GM15510 (cell line): ENCODE data around the gene SMAD7.

Experiments
- POLR2A ChIP-seq: IDR thresholded peaks from 3 replicates; pipeline ENCODE4 v1.6.1; 2011; ENCODE audit warnings: borderline replicate concordance; ENCODE audit not compliant: insufficient read length; ENCODE audit errors: extremely low read depth

SMAD7 gene

DNA sequence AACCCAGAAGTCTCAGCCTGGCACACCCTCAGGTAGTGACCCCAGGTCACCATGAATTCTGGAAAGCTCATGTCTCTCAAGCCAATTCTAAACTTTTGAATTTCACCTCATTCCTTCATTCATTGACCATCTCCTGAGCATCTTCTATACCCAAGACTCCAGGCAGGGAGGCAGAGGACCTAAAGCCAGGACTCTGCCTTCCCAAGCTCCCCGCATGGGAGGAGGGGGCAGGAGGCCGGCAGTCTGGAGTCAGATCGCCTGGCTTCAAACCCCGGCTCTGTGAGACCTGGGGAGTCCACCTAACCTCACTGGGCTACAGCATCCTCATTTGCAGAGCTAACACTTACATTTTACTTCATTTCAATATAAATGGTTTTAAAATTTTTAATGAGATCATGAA lies 59.0 kb downstream of the SMAD7 start:
- no peak for TF ChIP-seq POLR2A

DNA sequence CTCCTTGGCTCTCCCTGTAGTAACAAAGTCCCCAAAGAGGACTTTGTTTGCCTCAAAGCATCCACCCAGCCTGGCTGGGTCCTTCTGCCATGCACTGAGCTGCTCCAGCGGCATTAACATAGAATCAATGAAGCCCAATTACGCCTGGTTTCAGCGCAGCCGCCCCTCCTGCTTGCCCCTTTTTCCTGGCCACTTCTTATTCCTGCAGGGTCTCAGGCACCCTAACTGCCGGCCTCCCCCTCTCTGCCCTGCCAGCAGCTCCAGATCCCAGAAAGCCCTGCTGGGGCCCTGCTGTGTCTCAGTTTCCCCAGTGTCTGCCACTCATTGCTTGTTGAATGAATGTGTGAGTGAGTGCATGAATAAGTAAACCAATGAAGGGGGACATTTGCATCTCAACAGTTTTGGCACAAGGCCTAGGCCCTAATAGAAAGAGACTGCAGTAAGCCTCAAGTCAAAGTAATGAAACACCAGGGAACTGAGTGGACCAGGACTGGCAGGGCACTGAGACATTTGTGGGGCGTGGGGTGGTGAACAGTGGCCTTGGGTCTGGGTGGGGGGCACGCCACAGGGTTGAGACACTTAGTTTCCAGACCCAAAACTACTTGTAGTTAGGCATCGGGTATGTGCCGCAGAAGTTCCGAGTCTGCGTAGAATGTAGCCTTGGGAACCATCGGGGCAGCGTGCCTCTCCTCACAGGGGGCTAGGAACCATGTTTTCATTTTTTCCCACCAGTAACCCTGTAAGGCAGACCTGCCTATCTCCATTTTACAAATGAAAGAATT lies 60.6 kb downstream of the SMAD7 start:
- no peak for TF ChIP-seq POLR2A

DNA sequence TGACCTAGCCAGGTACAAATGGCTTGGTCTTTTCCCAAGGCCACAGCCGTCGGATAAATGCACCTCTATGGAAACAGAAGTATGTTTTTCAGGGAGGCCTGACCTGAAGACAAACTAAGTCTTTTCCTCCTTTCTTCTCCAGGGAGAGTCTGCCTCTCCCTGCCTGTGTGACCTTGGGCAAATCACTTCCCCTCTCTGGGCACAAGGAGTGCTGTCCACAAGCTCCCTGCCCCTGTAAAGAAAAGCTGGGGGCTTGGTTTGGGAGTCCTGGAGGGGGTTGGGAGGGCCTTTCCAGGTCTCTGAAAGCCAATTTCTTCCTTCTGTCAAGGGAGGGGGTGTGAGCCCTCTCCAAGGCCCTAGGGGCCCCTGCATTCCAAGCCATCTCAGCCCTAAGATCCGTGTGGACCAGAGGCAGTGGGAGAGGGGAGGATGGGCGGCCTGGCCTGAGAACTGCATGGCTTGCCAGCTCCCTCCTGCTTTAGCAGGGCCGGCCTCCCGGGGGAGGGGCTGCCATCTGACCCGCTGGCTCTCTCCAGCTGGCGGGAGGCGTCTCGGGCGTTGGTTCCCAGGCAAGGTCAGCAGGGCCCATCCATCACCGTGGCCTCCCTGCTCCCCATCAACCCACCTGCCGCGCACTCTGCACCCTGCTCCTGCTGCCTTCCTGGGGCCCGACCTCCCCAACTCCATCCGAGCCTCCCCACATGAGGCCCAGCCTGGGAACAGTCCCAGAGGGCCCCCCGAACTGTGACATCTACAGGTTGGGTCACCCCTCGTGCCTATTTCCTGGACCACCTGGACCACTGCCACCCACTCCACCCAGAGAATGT lies 61.4 kb downstream of the SMAD7 start:
- TF ChIP-seq POLR2A = no peak

GRCh38 chr18:48888773-48889080 lies 62.0 kb downstream of the SMAD7 start:
- TF ChIP-seq POLR2A = no peak

DNA sequence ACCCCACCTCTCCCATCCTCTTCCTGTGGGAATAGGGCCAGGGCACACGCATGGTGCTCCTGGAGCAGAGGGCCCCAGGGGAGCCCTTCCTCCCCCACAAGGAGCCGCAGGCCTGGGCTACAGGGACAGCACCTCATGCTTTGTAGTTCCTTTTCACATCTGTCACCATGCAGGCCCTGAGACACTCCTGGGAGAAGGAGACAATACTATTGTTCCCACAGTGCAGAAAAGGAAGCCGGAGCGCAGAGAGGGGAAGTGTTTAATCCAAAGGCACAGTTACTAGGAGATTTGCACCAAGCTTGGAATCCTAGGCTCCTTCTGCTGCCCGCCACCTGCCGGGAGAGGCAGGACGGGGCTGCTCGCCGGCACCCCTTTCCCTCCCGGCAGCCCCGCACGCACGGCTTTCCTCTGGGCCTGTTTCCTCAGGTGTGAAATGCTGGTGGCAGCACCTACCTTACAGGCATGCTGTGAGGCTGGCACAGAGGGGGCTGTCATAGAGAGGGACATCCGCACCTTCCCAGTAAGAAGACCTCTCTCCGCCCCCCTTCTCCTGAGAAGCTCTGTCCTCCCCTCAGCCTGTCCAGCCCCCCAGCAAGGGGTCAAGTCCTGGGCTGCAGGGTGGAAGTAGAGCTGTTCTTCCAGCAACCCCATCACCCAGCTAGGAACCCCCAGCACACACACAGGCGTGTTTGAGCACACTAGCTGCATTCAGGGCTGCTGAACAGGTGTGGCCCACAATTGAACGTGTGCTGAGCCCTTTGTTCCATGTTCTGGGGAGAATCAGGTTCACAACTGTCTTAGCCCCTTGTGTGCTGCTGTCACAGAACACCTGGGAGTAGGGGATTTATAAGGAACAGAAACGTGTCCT lies 62.6 kb downstream of the SMAD7 start:
- TF ChIP-seq POLR2A = no peak

GRCh38 chr18:48887294-48887904 lies 63.4 kb downstream of the SMAD7 start:
- no peak for TF ChIP-seq POLR2A

DNA sequence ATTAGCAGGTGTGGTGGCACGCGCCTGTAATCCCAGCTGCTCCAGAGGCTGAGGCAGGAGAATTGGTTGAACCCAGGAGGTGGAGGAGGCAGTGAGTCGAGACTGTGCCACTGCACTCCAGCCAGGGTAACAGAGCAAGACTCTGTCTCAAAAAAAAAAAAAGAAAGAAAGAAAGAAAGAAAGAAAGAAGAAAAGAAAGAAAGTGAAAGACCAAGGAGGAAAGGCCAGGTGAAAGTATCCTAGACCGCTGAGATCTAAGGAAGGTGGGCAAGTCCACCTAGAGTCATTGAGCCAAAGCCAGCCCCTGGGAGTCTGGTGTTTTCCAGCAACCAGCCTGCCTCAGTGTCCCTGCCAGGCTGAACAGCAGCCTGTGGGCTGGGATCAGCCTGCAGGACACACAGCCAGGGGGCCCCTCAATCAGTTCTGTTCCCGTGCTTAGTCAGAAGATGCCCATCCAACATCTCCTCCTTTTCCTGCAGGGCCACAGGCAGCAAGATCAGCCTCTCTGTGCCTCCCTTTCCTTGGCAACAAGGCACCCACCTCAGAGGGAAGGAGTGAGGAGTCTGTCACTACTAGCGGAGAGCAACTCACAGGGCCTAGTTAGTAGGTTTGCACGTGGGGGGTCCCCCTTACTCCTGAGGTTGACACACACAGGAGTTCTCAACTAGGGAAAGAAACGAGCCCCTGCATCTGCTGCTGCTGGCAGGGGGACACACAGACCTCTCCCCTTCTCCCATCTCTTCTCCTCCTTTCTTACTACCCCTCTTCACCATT lies 64.1 kb downstream of the SMAD7 start:
- TF ChIP-seq POLR2A = no peak

GRCh38 chr18:48885924-48886400 lies 64.8 kb downstream of the SMAD7 start:
- TF ChIP-seq POLR2A = no peak

DNA sequence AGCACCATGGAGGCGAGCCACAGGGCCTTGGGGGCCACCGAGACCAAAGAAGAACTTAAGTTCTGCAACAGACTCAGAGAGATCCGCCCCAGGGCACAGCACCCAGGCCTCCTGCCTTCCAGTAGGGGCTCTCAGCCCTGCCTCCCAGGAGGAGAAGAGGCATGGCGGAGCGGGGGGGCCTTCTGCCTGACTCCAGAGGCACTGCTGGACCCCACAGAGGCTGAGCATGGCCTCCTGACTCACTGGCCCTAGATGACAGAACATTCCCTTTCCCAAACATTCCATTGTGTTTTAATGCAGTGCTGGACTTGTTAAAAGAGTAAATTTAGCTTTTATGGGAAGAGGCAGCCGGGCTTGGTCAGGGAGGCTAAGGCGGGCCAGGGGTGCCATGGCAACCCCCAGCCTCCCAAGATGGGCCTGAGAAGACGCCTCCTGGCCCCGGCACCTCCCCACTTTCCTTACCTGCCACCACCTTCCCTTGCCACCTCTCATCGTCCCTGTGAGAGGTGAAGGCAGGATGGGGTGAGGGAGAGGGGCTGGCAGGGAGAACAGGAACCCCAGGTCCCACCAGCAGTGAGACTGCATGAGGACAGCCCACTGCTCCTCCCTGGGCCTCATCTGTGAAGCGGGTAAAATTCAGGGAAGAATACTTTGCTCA lies 65.4 kb downstream of the SMAD7 start:
- TF ChIP-seq POLR2A = no peak

- TF ChIP-seq POLR2A = no peak
Observed at GRCh38 chr18:48884771-48885170, 66.0 kb downstream of the SMAD7 start.

DNA sequence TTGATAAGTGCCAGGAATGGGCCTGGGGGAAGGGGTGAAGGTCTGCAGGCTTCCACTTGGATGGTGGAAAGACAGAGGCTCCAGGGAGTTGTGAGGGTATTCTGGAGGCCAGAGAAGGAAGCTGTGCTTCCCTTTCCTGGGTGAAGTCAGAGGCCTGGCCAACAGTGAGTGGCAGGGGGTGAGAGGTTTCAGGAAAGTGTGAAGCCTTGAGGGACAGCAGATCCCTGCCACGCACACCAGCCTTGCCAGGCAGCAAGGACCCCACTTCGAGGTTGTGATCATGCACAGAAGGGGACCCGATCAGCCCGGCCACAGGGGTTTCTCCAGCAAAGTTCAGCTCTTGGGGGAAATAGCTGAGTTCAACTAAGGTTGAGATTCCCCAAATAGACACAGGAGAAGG lies 66.5 kb downstream of the SMAD7 start:
- TF ChIP-seq POLR2A = no peak

DNA sequence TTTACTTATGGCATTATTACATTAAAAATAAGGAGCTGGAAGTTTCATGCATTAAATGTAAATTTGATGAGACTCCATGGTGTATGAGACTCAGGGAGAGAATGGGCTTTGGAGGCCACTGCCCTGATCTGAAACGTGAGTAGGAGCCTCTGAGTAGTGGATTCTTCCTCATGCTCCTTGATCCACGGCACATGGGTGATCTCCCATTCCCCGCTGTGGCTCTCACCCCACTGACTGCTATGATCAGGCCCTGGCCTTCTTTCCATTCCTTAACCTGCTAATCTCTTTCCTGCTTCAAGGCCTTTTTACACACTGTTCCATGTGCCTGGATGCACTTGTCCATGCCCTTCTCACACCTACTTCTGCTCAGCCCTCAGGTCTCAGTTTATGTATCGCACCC lies 68.4 kb downstream of the SMAD7 start:
- no peak for TF ChIP-seq POLR2A

- no peak for TF ChIP-seq POLR2A
Observed at GRCh38 chr18:48880931-48881330, 69.8 kb downstream of the SMAD7 start.
